GM12874 (cell line): ENCODE results near the gene DHRS12.

Source experiments
- CTCF ChIP-seq: IDR thresholded peaks from 2 replicates; pipeline ENCODE4 v1.5.1; 2011; ENCODE audit warnings: low read depth, mild to moderate bottlenecking, control low read depth, low read length, moderate library complexity; ENCODE audit not compliant: insufficient read depth

DHRS12 gene

GRCh38 chr13:51825681-51826254, 21.8 kb upstream of the DHRS12 start:
- TF ChIP-seq CTCF: no peak

- TF ChIP-seq CTCF: no peak
Observed at GRCh38 chr13:51825165-51825592, 21.2 kb upstream of the DHRS12 start.

GRCh38 chr13:51823863-51824262, 19.9 kb upstream of the DHRS12 start:
- no peak for TF ChIP-seq CTCF

- no peak for TF ChIP-seq CTCF
Observed at GRCh38 chr13:51823359-51823758, 19.4 kb upstream of the DHRS12 start.

GRCh38 chr13:51822106-51822815, 18.3 kb upstream of the DHRS12 start:
- TF ChIP-seq CTCF: no peak

GRCh38 chr13:51821606-51822005, 17.6 kb upstream of the DHRS12 start:
- TF ChIP-seq CTCF: no peak

- no peak for TF ChIP-seq CTCF
Observed at GRCh38 chr13:51820016-51820597, 16.1 kb upstream of the DHRS12 start.
